WTC11 (cell line): ENCODE results near the gene RAP2B. TPM values are rescaled to one million over a fixed set of nuclear protein-coding genes. Genes with fewer than 3 reads are reported as not detected.

Experiments used
- ATAC-seq: fragments of 200-7000 bp; cut with Tn5 transposase; 2 replicates; pipeline ENCODE4 v1.10.0; 2021; ENCODE audit warnings: mild to moderate bottlenecking, moderate library complexity
- CTCF ChIA-PET: fragments of 300-600 bp; sonication (Branson Sonifier 250); formaldehyde crosslinking; loops from one replicate; lab custom pipeline; 2021; ENCODE audit warnings: antibody characterized with exemption; lab: Charles Lee
- POLR2A ChIA-PET: fragments of 350-600 bp; sonication (Branson Sonifier 250); formaldehyde crosslinking; loops from one replicate; lab custom pipeline; 2021; ENCODE audit warnings: antibody characterized with exemption; lab: Charles Lee
- DNase-seq: peaks from one replicate; pipeline ENCODE4 v3.0.0; 2021; ENCODE audit warnings: low spot score
- H3K27ac Mint-ChIP-seq: 2 replicates; pipeline ENCODE4 v1.8.0; 2021; ENCODE audit warnings: mixed read lengths
- H3K27me3 Mint-ChIP-seq: 2 replicates; pipeline ENCODE4 v1.8.0; 2021; ENCODE audit warnings: low read depth, mild to moderate bottlenecking, moderate library complexity, mixed read lengths
- H3K36me3 Mint-ChIP-seq: 2 replicates; pipeline ENCODE4 v1.8.0; 2021; ENCODE audit warnings: mixed read lengths
- H3K4me1 Mint-ChIP-seq: 2 replicates; pipeline ENCODE4 v1.8.0; 2022; ENCODE audit warnings: mixed read lengths
- H3K4me3 Mint-ChIP-seq: 2 replicates; pipeline ENCODE4 v1.8.0; 2021; ENCODE audit warnings: mild to moderate bottlenecking, moderate library complexity, mixed read lengths
- H3K9me3 Mint-ChIP-seq: 2 replicates; pipeline ENCODE4 v1.8.0; 2021; ENCODE audit warnings: mixed read lengths
- ARID4B ChIP-seq: sonication (generic); formaldehyde crosslinking; IDR thresholded peaks from 2 replicates; pipeline ENCODE4 v1.8.0; 2023; ENCODE audit warnings: missing genetic modification reagents, mild to moderate bottlenecking, borderline replicate concordance
- CBFB ChIP-seq: sonication (generic); formaldehyde crosslinking; IDR thresholded peaks from 2 replicates; pipeline ENCODE4 v1.8.1; 2022; ENCODE audit warnings: mild to moderate bottlenecking, low read depth, missing genetic modification reagents
- CDX4 ChIP-seq: fragments of 250-450 bp; sonication (Bioruptor Pico); IDR thresholded peaks from 2 replicates; pipeline ENCODE4 v1.9.0; 2021; ENCODE audit warnings: moderate library complexity, mild to moderate bottlenecking, inconsistent platforms, borderline replicate concordance
- CREM ChIP-seq: sonication (generic); formaldehyde crosslinking; IDR thresholded peaks from 2 replicates; pipeline ENCODE4 v1.8.1; 2022; ENCODE audit warnings: mild to moderate bottlenecking, missing genetic modification reagents, moderate library complexity
- ETV6 ChIP-seq: sonication (generic); formaldehyde crosslinking; IDR thresholded peaks from 2 replicates; pipeline ENCODE4 v1.8.1; 2022; ENCODE audit warnings: mild to moderate bottlenecking, missing genetic modification reagents
- FOXK1 ChIP-seq: sonication (generic); formaldehyde crosslinking; IDR thresholded peaks from 2 replicates; pipeline ENCODE4 v1.8.0; 2022; ENCODE audit warnings: mild to moderate bottlenecking, moderate library complexity, missing genetic modification reagents
- FOXP1 ChIP-seq: sonication (generic); formaldehyde crosslinking; IDR thresholded peaks from 2 replicates; pipeline ENCODE4 v1.8.0; 2022; ENCODE audit warnings: missing genetic modification reagents, mild to moderate bottlenecking, moderate library complexity, borderline replicate concordance
- GABPB1 ChIP-seq: sonication (generic); formaldehyde crosslinking; IDR thresholded peaks from 2 replicates; pipeline ENCODE4 v1.8.1; 2023; ENCODE audit warnings: mild to moderate bottlenecking, missing genetic modification reagents
- GTF2I ChIP-seq: fragments of 250-450 bp; sonication (Bioruptor Pico); conservative IDR thresholded peaks from 2 replicates; pipeline ENCODE4 v1.4.0; 2021; ENCODE audit warnings: mild to moderate bottlenecking
- HMGA2 ChIP-seq: fragments of 250-450 bp; sonication (Bioruptor Pico); IDR thresholded peaks from 2 replicates; pipeline ENCODE4 v1.4.0; 2021; ENCODE audit warnings: mild to moderate bottlenecking, moderate library complexity
- KAT7 ChIP-seq: sonication (generic); formaldehyde crosslinking; IDR thresholded peaks from 2 replicates; pipeline ENCODE4 v1.8.1; 2023; ENCODE audit warnings: missing genetic modification reagents, mild to moderate bottlenecking, borderline replicate concordance
- OVOL2 ChIP-seq: fragments of 250-450 bp; sonication (Bioruptor Pico); IDR thresholded peaks from 2 replicates; pipeline ENCODE4 v1.9.0; 2021; ENCODE audit warnings: mild to moderate bottlenecking, borderline replicate concordance
- PREB ChIP-seq: sonication (generic); formaldehyde crosslinking; IDR thresholded peaks from 2 replicates; pipeline ENCODE4 v1.8.1; 2022; ENCODE audit warnings: mild to moderate bottlenecking, missing genetic modification reagents, moderate library complexity, borderline replicate concordance
- RORB ChIP-seq: fragments of 250-450 bp; sonication (Bioruptor Pico); IDR thresholded peaks from 2 replicates; pipeline ENCODE4 v1.9.0; 2021; ENCODE audit warnings: mild to moderate bottlenecking
- SP1 ChIP-seq: sonication (generic); formaldehyde crosslinking; conservative IDR thresholded peaks from 2 replicates; pipeline ENCODE4 v1.8.1; 2022; ENCODE audit warnings: missing genetic modification reagents
- TP53 ChIP-seq: sonication (generic); formaldehyde crosslinking; IDR thresholded peaks from 2 replicates; pipeline ENCODE4 v1.8.1; 2023; ENCODE audit warnings: mild to moderate bottlenecking, missing genetic modification reagents
- ZNF532 ChIP-seq: fragments of 250-450 bp; sonication (Bioruptor Pico); IDR thresholded peaks from 2 replicates; pipeline ENCODE4 v1.9.0; 2021; ENCODE audit warnings: mild to moderate bottlenecking, borderline replicate concordance
- total RNA-seq: library from RNA; stranded (reverse); gene quantifications from 3 replicates; pipeline ENCODE4 v1.2.3, GENCODE V29; 2021

Gene RAP2B
- total RNA-seq, 1 experiment from 2014 or later, result 25.6 TPM

GRCh38 chr3:153159771-153160397, 2.1 kb upstream of the RAP2B start:
- H3K4me1 Mint-ChIP-seq, result peaks cover 23% of the 10 kb centered on the region
- ChIA-PET POLR2A (interaction anchor here (1.2 to 1.7 kb wide), 3 partner anchors 72 to 136 kb away, joined by 3 to 9 read pairs (median 3); no protein-coding TSS in a partner anchor), CTCF (interaction anchor here (1.1 to 2.9 kb wide), 4 partner anchors 50 to 688 kb away, joined by 3 to 19 read pairs (median 3); no protein-coding TSS in a partner anchor)
- ATAC-seq, result no peak
- H3K27ac Mint-ChIP-seq, result peak overlapping the region; percentile 99; the same call in 1 of the 2 replicates
- H3K27me3 Mint-ChIP-seq, result peaks cover 3% of the 10 kb centered on the region; the same call in 1 of the 2 replicates
- peaks cover 4% of the 10 kb centered on the region for H3K9me3 Mint-ChIP-seq
- TF ChIP-seq ETV6 (CRISPR knock-in tag) (no peak), GTF2I (CRISPR knock-in tag) (no peak), CBFB (CRISPR knock-in tag) (no peak), FOXK1 (no peak), PREB (CRISPR knock-in tag) (no peak), FOXP1 (no peak), CDX4 (CRISPR knock-in tag) (no peak)
- no peak for DNase-seq
- H3K4me3 Mint-ChIP-seq, result peak overlapping the region; percentile 94
- H3K36me3 Mint-ChIP-seq, result peaks cover 4% of the 10 kb centered on the region; the same call in 1 of the 2 replicates

GRCh38 chr3:153160451-153161137, 1.4 kb upstream of the RAP2B start:
- Mint-ChIP-seq H3K4me1 (peaks cover 30% of the 10 kb centered on the region), H3K36me3 (peaks cover 5% of the 10 kb centered on the region), H3K4me3 (peak overlapping the region; percentile 94), H3K27me3 (peaks cover 3% of the 10 kb centered on the region; the same call in 1 of the 2 replicates), H3K9me3 (no peaks in the 10 kb centered on the region), H3K27ac (peak overlapping the region; percentile 99)
- ATAC-seq (peak; percentile 17), DNase-seq (peak; percentile 74)
- TF ChIP-seq GABPB1, result 0 out of 2 replicates have a peak, but pooled peaks have one; percentile 32
- TF ChIP-seq KAT7, result peak; percentile 30; the same call in 1 of the 2 replicates
- no peak for TF ChIP-seq OVOL2 (CRISPR knock-in tag)
- TF ChIP-seq ARID4B (CRISPR knock-in tag), result peak; percentile 21; the same call in 1 of the 2 replicates
- peak; percentile 84 for TF ChIP-seq FOXP1
- POLR2A ChIA-PET, result interaction anchor here (0.6 to 1.7 kb wide), 12 partner anchors 13 to 961 kb away, joined by 3 to 9 read pairs (median 4); partner anchors contain the start of gene ARHGEF26
- CTCF ChIA-PET, result interaction anchor here (0.6 to 2.9 kb wide), 10 partner anchors 13 to 1301 kb away, joined by 3 to 19 read pairs (median 4); no protein-coding TSS in a partner anchor

GRCh38 chr3:153161138-153161713, 800 bp upstream of the RAP2B start:
- ChIA-PET POLR2A (interaction anchor here (0.6 to 1.7 kb wide), 12 partner anchors 12 to 960 kb away, joined by 3 to 9 read pairs (median 4); partner anchors contain the start of gene ARHGEF26), CTCF (interaction anchor here (0.6 to 2.9 kb wide), 11 partner anchors 12 to 1300 kb away, joined by 3 to 19 read pairs (median 3); no protein-coding TSS in a partner anchor)
- Mint-ChIP-seq H3K9me3 (no peaks in the 10 kb centered on the region), H3K4me1 (peaks cover 36% of the 10 kb centered on the region), H3K4me3 (peak overlapping the region; percentile 94), H3K27me3 (peaks cover 3% of the 10 kb centered on the region; the same call in 1 of the 2 replicates), H3K27ac (peak overlapping the region; percentile 99), H3K36me3 (peaks cover 5% of the 10 kb centered on the region)
- DNase-seq, result peak; percentile 94
- peak; percentile 89 for ATAC-seq
- TF ChIP-seq ZNF532, result no peak
- 0 out of 2 replicates have a peak, but pooled peaks have one; percentile 56 for TF ChIP-seq SP1
- TF ChIP-seq RORB, result no peak
- TF ChIP-seq HMGA2 (CRISPR knock-in tag), result no peak
- TF ChIP-seq CREM (CRISPR knock-in tag), result 0 out of 2 replicates have a peak, but pooled peaks have one; percentile 48
- TF ChIP-seq TP53, result no peak; the same call in 1 of the 2 replicates
